ENCODE data around the gene NCBP2L. TPM values are rescaled to one million over a fixed set of nuclear protein-coding genes. Genes with fewer than 3 reads are reported as not detected.

Gene NCBP2L
- total and polyA plus RNA-seq, 2 experiments from 2014 or later = not detected

- H3K27ac Mint-ChIP-seq = no peak overlapping the region
- Histone ChIP-seq H3F3A (replicated peaks; ENCODE audit: low read depth) (no peaks in the 10 kb centered on the region), H3K27ac (ENCODE audit: low read depth) (no peak overlapping the region), H3K36me3 (ENCODE audit: insufficient read depth) (no peaks in the 10 kb centered on the region), H3K4me2 (peak overlapping the region; percentile 60), H3K4me1 (ENCODE audit: insufficient read depth) (peaks cover 31% of the 10 kb centered on the region), H3K9me2 (ENCODE audit: insufficient read depth) (no peaks in the 10 kb centered on the region), H3K27me3 (ENCODE audit: insufficient read depth) (peaks cover 37% of the 10 kb centered on the region), H4K20me1 (replicated peaks; ENCODE audit: insufficient read depth) (no peaks in the 10 kb centered on the region), H3K4me3 (peak overlapping the region; percentile 13; the same call in 1 of the 2 replicates), H2AFZ (no peak overlapping the region), H3K79me2 (replicated peaks; ENCODE audit: insufficient read depth) (no peaks in the 10 kb centered on the region)
- DNase-seq (ENCODE audit: low spot score) (no peak), ATAC-seq (no peak)
- peaks cover 30% of the 10 kb centered on the region for H3K27me3 Mint-ChIP-seq (ENCODE audit: insufficient read depth, low read depth, poor library complexity)
- peaks cover 34% of the 10 kb centered on the region for H3K4me1 Mint-ChIP-seq
- TF ChIP-seq POLR2AphosphoS5 (IDR thresholded peaks at IDR 0.05; ENCODE audit: low read depth) (no peak), EZH2phosphoT487 (IDR thresholded peaks at IDR 0.05; ENCODE audit: unreplicated experiment) (no peak), CTCF (conservative IDR thresholded peaks at IDR 0.05; ENCODE audit: low read depth in 2 of 2) (no peak), ETS1 (IDR thresholded peaks at IDR 0.05) (no peak), STAT1 (IDR thresholded peaks at IDR 0.05; ENCODE audit: unreplicated experiment) (no peak), ZNF462 (CRISPR knock-in tag; IDR thresholded peaks at IDR 0.05) (no peak), ZNF114 (CRISPR knock-in tag; IDR thresholded peaks at IDR 0.05) (no peak), REST (IDR thresholded peaks at IDR 0.05; ENCODE audit: unreplicated experiment) (no peak)
- H3K36me3 Mint-ChIP-seq (ENCODE audit: low read depth) = no peaks in the 10 kb centered on the region
- no peaks in the 10 kb centered on the region for H3K9me3 Mint-ChIP-seq
- H3K4me3 Mint-ChIP-seq = peak overlapping the region; percentile 41; the same call in 1 of the 3 replicates
Observed at GRCh38 chrX:107773906-107774435, 3.6 kb upstream of the NCBP2L start.

Data from GM23338 (cell line).